Measurements from ENCODE around the gene GSG1.

Gene GSG1

DNA sequence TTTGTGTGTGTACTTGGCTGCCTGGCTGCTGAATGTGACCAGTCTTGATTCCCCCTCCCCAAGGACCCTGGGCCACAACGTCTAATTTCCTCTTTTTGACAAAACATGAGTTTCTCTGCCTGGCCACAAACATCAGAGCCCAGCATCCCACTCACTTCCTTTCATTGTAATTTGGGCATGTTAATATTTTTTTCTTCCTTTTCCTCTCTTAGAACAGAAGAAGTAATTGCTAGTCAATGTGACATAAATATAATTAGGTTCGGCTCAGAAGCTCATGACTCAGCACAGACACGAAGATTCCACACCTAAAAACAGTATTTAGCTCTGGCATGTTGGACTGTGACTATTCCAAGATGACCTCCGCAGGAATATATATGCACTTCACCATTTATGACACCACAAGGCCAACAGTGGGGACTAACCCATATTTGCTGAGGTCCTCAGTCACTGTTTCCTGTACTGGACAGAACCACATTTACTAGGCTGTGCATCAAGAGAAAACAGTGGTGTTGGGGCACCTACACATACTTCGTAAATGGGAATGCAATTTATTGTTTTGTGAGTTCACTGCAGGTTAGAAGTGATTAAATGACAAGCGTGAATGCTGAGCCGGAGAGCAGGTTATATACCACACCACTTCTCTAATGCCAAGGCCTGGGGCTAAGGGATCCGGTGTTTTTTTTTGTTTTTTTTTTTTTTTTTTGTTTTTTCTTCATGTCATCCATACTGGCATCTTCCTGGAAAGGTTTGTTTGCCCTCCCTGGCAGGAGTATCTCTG lies 4.2 kb downstream of the GSG1 start:
- TF ChIP-seq, protein P1, sequence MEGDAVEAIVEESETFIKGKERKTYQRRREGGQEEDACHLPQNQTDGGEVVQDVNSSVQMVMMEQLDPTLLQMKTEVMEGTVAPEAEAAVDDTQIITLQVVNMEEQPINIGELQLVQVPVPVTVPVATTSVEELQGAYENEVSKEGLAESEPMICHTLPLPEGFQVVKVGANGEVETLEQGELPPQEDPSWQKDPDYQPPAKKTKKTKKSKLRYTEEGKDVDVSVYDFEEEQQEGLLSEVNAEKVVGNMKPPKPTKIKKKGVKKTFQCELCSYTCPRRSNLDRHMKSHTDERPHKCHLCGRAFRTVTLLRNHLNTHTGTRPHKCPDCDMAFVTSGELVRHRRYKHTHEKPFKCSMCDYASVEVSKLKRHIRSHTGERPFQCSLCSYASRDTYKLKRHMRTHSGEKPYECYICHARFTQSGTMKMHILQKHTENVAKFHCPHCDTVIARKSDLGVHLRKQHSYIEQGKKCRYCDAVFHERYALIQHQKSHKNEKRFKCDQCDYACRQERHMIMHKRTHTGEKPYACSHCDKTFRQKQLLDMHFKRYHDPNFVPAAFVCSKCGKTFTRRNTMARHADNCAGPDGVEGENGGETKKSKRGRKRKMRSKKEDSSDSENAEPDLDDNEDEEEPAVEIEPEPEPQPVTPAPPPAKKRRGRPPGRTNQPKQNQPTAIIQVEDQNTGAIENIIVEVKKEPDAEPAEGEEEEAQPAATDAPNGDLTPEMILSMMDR (IDR thresholded peaks at IDR 0.05; ENCODE audit: poor library complexity, severe bottlenecking): no peak
- Histone ChIP-seq H3K9me3 (ENCODE audit: severe bottlenecking) (no peaks in the 10 kb centered on the region), H3K4me1 (ENCODE audit: insufficient read depth, poor library complexity, severe bottlenecking) (peaks cover 59% of the 10 kb centered on the region), H3K36me3 (ENCODE audit: low read depth) (no peaks in the 10 kb centered on the region), H3K4me3 (ENCODE audit: severe bottlenecking) (no peak overlapping the region), H3K27ac (ENCODE audit: poor library complexity, severe bottlenecking) (peak overlapping the region; percentile 99), H3K27me3 (ENCODE audit: insufficient read depth, poor library complexity, severe bottlenecking) (no peaks in the 10 kb centered on the region)
- DNase-seq (ENCODE audit: low spot score) (no peak), ATAC-seq (ENCODE audit: low read depth) (no peak)

DNA sequence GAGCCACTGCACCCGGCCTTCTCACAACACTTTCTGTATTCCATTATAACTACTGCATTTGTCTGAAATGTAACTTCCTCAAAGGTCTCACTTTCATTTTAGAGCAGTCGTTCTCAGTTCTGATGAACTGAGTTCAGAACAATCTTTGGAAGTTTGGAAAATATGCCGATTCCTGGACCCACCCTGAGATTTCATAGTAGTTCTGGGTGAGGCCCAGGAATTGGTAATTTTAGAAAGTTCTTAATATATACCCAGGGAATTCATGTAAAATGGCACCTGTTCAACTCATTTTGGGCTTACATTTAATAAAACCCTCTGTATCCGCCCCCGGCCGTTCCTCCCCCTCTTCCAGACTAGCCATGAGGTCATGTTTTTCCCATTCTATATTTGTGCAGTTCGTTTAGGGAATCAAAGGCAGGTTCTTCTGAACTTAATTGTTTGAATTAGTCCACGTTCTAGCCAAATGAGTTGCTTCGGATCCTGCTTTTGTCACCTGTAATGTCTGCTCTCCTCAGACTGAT lies 5.9 kb downstream of the GSG1 start:
- Histone ChIP-seq H3K4me1 (ENCODE audit: insufficient read depth, poor library complexity, severe bottlenecking) (peaks cover 65% of the 10 kb centered on the region), H3K4me3 (ENCODE audit: severe bottlenecking) (no peak overlapping the region), H3K9me3 (ENCODE audit: severe bottlenecking) (no peaks in the 10 kb centered on the region), H3K36me3 (ENCODE audit: low read depth) (no peaks in the 10 kb centered on the region), H3K27ac (ENCODE audit: poor library complexity, severe bottlenecking) (peak overlapping the region; percentile 99), H3K27me3 (ENCODE audit: insufficient read depth, poor library complexity, severe bottlenecking) (no peaks in the 10 kb centered on the region)
- no peak for ATAC-seq (ENCODE audit: low read depth)
- DNase-seq (ENCODE audit: low spot score): no peak
- TF ChIP-seq, protein P1 (IDR thresholded peaks at IDR 0.05; ENCODE audit: poor library complexity, severe bottlenecking): no peak

DNA sequence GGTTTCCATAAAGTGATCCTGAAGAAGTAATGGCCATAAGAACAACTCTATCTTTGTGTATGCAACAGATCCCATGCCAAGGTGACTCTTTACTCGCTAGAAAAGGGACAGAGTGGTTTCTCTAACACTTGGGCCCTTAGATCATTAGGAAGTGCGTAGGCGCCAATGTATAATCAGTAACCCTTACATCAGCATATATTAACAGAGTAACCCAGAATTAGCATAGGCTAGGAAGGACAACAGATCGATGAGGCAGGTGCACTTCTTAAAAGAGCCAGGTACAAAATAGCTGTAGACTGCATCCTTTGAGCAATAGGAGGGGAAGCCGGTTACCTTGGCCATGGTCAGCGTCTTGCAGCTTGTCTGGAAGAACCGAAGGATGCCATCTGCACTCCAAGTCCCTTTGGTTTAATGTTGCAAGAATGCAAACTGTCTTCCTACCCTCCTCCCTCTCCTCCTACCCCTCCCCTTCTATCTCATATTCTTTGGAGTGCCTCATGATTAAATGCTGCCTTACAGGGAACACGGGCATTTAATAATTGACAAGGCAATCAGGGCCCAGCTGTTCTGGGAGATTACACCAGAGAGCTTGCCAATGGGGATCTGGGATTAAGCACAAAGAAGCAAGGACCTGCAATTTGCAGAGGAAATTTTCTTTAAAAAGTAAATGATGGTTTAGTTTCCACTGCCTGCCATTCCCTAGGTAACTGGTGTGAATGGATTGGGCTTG lies 8.0 kb downstream of the GSG1 start:
- Histone ChIP-seq H3K36me3 (ENCODE audit: low read depth) (no peaks in the 10 kb centered on the region), H3K4me3 (ENCODE audit: severe bottlenecking) (no peak overlapping the region), H3K4me1 (ENCODE audit: insufficient read depth, poor library complexity, severe bottlenecking) (peaks cover 49% of the 10 kb centered on the region), H3K9me3 (ENCODE audit: severe bottlenecking) (no peaks in the 10 kb centered on the region), H3K27me3 (ENCODE audit: insufficient read depth, poor library complexity, severe bottlenecking) (no peaks in the 10 kb centered on the region), H3K27ac (ENCODE audit: poor library complexity, severe bottlenecking) (peak overlapping the region; percentile 69)
- ATAC-seq (ENCODE audit: low read depth) (no peak), DNase-seq (ENCODE audit: low spot score) (no peak)
- TF ChIP-seq, protein P1 (IDR thresholded peaks at IDR 0.05; ENCODE audit: poor library complexity, severe bottlenecking): no peak

DNA sequence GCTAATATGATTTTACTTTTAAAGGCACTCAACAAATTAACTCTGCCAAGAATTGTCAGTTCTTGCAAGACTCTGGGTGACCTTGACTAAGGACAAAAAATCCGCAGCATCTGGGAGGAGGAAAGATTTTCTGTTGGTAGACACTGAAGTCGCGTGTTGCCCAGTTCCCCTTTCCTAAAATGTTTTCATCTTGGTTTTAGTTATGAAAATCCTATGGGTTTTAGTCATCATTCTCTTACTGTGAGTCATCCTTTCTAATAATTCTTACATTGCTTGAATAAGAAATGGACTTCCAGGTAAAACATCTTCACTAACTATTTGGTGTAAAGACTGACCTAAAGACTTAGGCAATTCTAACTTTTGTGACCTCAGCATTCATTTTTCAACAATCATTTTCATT lies 9.1 kb downstream of the GSG1 start:
- peak; percentile 13; the same call in 1 of the 3 replicates for ATAC-seq (ENCODE audit: low read depth)

More for the DNA sequence above, 9.1 kb downstream of the GSG1 start:
- TF ChIP-seq, protein P1 (IDR thresholded peaks at IDR 0.05; ENCODE audit: poor library complexity, severe bottlenecking): no peak
- Histone ChIP-seq H3K4me3 (ENCODE audit: severe bottlenecking) (no peak overlapping the region), H3K27ac (ENCODE audit: poor library complexity, severe bottlenecking) (peak overlapping the region; percentile 69), H3K27me3 (ENCODE audit: insufficient read depth, poor library complexity, severe bottlenecking) (no peaks in the 10 kb centered on the region), H3K36me3 (ENCODE audit: low read depth) (no peaks in the 10 kb centered on the region), H3K4me1 (ENCODE audit: insufficient read depth, poor library complexity, severe bottlenecking) (peaks cover 38% of the 10 kb centered on the region), H3K9me3 (ENCODE audit: severe bottlenecking) (no peaks in the 10 kb centered on the region)
- DNase-seq (ENCODE audit: low spot score): no peak

Measured in RWPE2 (cell line).